IMR-90 (cell line): ENCODE results near the gene TEK. TPM values are rescaled to one million over a fixed set of nuclear protein-coding genes. Genes with fewer than 3 reads are reported as not detected.
A peak's percentile ranks its signal among the peaks of the same experiment; 100 is the strongest.

ENCODE experiments used
- ATAC-seq: fragments of 200-7000 bp; cut with Tn5 transposase; 2 replicates; pipeline ENCODE4 v1.9.1; 2020; ENCODE audit warnings: low read depth, mild to moderate bottlenecking, moderate library complexity
- BruUV-seq: library from RNA; stranded (reverse); fragments of 400-500 nt; replicated peaks from 2 replicates; lab custom pipeline; 2021; lab: Mats Ljungman, UMichigan
- CTCF ChIA-PET: fragments of 300-600 bp; formaldehyde crosslinking; extraction: SDS; loops from one replicate; lab custom pipeline; 2021; ENCODE audit warnings: antibody characterized with exemption; lab: Yijun Ruan, JAX
- POLR2A ChIA-PET: fragments of 300-600 bp; sonication (Branson Sonifier 250); formaldehyde crosslinking; loops from one replicate; lab custom pipeline; 2022; ENCODE audit warnings: antibody characterized with exemption; ENCODE audit not compliant: unreplicated experiment; lab: Charles Lee
- DNase-seq: peaks from one replicate; pipeline ENCODE4 v3.0.0; 2013
- H2AFZ ChIP-seq: replicated peaks from 2 replicates; pipeline ENCODE3; 2013; ENCODE audit warnings: low read length, mild to moderate bottlenecking; ENCODE audit not compliant: poor library complexity
- H2AK5ac ChIP-seq: 2 replicates; pipeline ENCODE4 v1.6.1; 2013; ENCODE audit warnings: low read depth, low read length, inconsistent platforms
- H2AK9ac ChIP-seq: replicated peaks from 2 replicates; pipeline ENCODE3; 2013; ENCODE audit warnings: mild to moderate bottlenecking, low read depth, low read length, moderate library complexity; ENCODE audit not compliant: poor library complexity
- H2BK120ac ChIP-seq: 2 replicates; pipeline ENCODE4 v1.6.1; 2013; ENCODE audit warnings: low read depth, low read length, inconsistent platforms
- H2BK15ac ChIP-seq: 3 replicates; pipeline ENCODE4 v1.6.1; 2013; ENCODE audit warnings: low read depth, low read length, inconsistent platforms
- H2BK20ac ChIP-seq: 2 replicates; pipeline ENCODE4 v1.6.1; 2013; ENCODE audit warnings: low read depth, mild to moderate bottlenecking, inconsistent platforms, low read length, moderate library complexity
- H2BK5ac ChIP-seq: 2 replicates; pipeline ENCODE4 v1.6.1; 2013; ENCODE audit warnings: mild to moderate bottlenecking, low read depth, low read length, inconsistent platforms; ENCODE audit not compliant: poor library complexity, severe bottlenecking
- H3K14ac ChIP-seq: replicated peaks from 2 replicates; pipeline ENCODE4 v1.6.1; 2013; ENCODE audit warnings: low read depth, low read length, inconsistent platforms
- H3K18ac ChIP-seq: 2 replicates; pipeline ENCODE4 v1.6.1; 2013; ENCODE audit warnings: low read depth, low read length, control low read depth
- H3K23ac ChIP-seq: 2 replicates; pipeline ENCODE4 v1.6.1; 2013; ENCODE audit warnings: low read depth, low read length, inconsistent platforms
- H3K27ac ChIP-seq: 2 replicates; pipeline ENCODE4 v1.5.1; 2013; ENCODE audit warnings: mild to moderate bottlenecking, control low read depth, low read length; ENCODE audit not compliant: insufficient read depth
- H3K27me3 ChIP-seq: 2 replicates; pipeline ENCODE4 v1.6.1; 2013; ENCODE audit warnings: low read length; ENCODE audit not compliant: control insufficient read depth, insufficient read depth
- H3K36me3 ChIP-seq: 2 replicates; pipeline ENCODE4 v1.6.1; 2013; ENCODE audit warnings: low read length, mixed read lengths; ENCODE audit not compliant: control insufficient read depth, insufficient read depth
- H3K4ac ChIP-seq: 2 replicates; pipeline ENCODE4 v1.6.1; 2013; ENCODE audit warnings: low read depth, low read length, inconsistent platforms
- H3K4me1 ChIP-seq: 2 replicates; pipeline ENCODE4 v1.6.1; 2013; ENCODE audit warnings: low read length, mixed read lengths; ENCODE audit not compliant: control insufficient read depth, insufficient read depth
- H3K4me2 ChIP-seq: 2 replicates; pipeline ENCODE4 v1.6.1; 2013; ENCODE audit warnings: low read depth, mild to moderate bottlenecking, control low read depth, low read length, moderate library complexity
- H3K4me3 ChIP-seq: 2 replicates; pipeline ENCODE4 v1.5.1; 2013; ENCODE audit warnings: low read depth, mild to moderate bottlenecking, control low read depth, low read length, moderate library complexity; ENCODE audit not compliant: insufficient read depth
- H3K56ac ChIP-seq: 2 replicates; pipeline ENCODE4 v1.6.1; 2013; ENCODE audit warnings: low read length, inconsistent platforms; ENCODE audit not compliant: insufficient read depth; ENCODE audit errors: extremely low read depth
- H3K79me1 ChIP-seq, 2 experiments: 2 replicates each; pipeline ENCODE4 v1.6.1; 2013; ENCODE audit warnings: low read length in 2 of 2, inconsistent platforms in 1 of 2, low read depth in 1 of 2
- H3K9ac ChIP-seq: 2 replicates; pipeline ENCODE4 v1.6.1; 2013; ENCODE audit warnings: low read depth, low read length, control low read depth
- H3K9me1 ChIP-seq: 2 replicates; pipeline ENCODE4 v1.6.1; 2013; ENCODE audit warnings: low read length, inconsistent platforms; ENCODE audit not compliant: insufficient read depth
- H3K9me3 ChIP-seq: 2 replicates; pipeline ENCODE4 v1.6.1; 2013; ENCODE audit warnings: low read length; ENCODE audit not compliant: control insufficient read depth, insufficient read depth
- H4K20me1 ChIP-seq: 2 replicates; pipeline ENCODE4 v1.6.1; 2013; ENCODE audit warnings: low read length, inconsistent platforms; ENCODE audit not compliant: insufficient read depth
- H4K5ac ChIP-seq: 2 replicates; pipeline ENCODE4 v1.6.1; 2013; ENCODE audit warnings: mild to moderate bottlenecking, low read depth, low read length, control low read depth
- H4K8ac ChIP-seq, 2 experiments: 2 replicates each; pipeline ENCODE4 v1.6.1; 2013; ENCODE audit warnings: low read depth in 2 of 2, low read length in 2 of 2, control low read depth in 1 of 2, inconsistent platforms in 1 of 2
- H4K91ac ChIP-seq: 2 replicates; pipeline ENCODE4 v1.6.1; 2013; ENCODE audit warnings: low read depth, low read length, inconsistent platforms; ENCODE audit not compliant: insufficient read depth
- CHD1 ChIP-seq: IDR thresholded peaks from 2 replicates; pipeline ENCODE4 v1.6.1; 2012; ENCODE audit warnings: low read depth, low read length, improper control_type of control experiment
- MAFK ChIP-seq: IDR thresholded peaks from 2 replicates; pipeline ENCODE4 v1.6.1; 2012; ENCODE audit warnings: low read depth, low read length, improper control_type of control experiment
- WGBS, 2 experiments: methylation state at CpG; one replicate each; pipeline versions ENCODE4 v1.1.5 to v1.1.7; 2013; ENCODE audit warnings: missing lambda C conversion rate in 2 of 2; ENCODE audit not compliant: insufficient read length in 1 of 2; ENCODE audit errors: extremely low coverage in 2 of 2; 5-methylcytosine and 5-hydroxymethylcytosine counted together
- dilution Hi-C: fragments of 300-500 bp; cut with HindIII; formaldehyde crosslinking; loops from one replicate; pipeline ENCODE4 v1.14.3; 2018; ENCODE audit warnings: low sequenced_read_pairs; ENCODE audit not compliant: unreplicated experiment
- in situ Hi-C: fragments of 300-500 bp; cut with MboI; formaldehyde crosslinking; loops from 3 replicates; pipeline ENCODE4 v1.14.3; 2019; ENCODE audit warnings: low sequenced_read_pairs, inconsistent platforms, mixed read lengths
- intact Hi-C: fragments of 100-400 bp; cut with micrococcal nuclease; formaldehyde crosslinking; loops from 2 replicates; pipeline ENCODE4 v1.10.0; 2022
- polyA plus RNA-seq, 3 experiments: library from polyadenylated mRNA; depleted of rRNA; stranded (reverse); fragments of >200 nt; gene quantifications; 2 replicates each; pipeline ENCODE4 v1.2.3, GENCODE V29; 2012; ENCODE audit warnings: low replicate concordance in 1 of 3
- total RNA-seq: library from RNA; depleted of rRNA; stranded (reverse); fragments of >200 nt; gene quantifications from 2 replicates; pipeline ENCODE4 v1.2.3, GENCODE V29; 2012

The TEK gene
- total and polyA plus RNA-seq, 2 of the 4 experiments (the other 2 are of a cell fraction): 6.3 to 11.7 TPM

DNA sequence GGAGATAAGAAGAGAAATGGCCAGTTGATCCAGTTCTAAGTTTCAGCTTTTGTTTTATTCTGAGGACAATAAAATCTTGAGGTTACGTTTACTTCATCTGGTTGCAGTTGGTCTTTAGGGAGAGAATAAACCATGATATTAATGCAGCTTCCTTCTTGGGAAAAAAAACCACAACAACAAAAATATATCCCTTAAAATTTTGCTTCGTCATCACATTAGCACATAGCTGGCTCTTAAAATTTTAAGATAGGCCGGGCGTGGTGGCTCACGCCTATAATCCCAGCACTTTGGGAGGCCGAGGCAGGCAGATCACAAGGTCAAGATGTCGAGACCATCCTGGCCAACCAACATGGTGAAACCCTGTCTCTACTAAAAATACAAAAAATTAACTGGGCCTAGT is 101.6 kb downstream of the TEK start:
- in situ Hi-C loops: no loop called here

More for the DNA sequence above, 101.6 kb downstream of the TEK start:
- no peak overlapping the region for H4K91ac ChIP-seq
- H4K8ac ChIP-seq: 0 out of 4 replicates have a peak overlapping the region, but pooled peaks of 1 of the 2 experiments have one; percentile 50
- no peak overlapping the region; the same call in 1 of the 2 replicates for H4K5ac ChIP-seq
- no peak overlapping the region for H3K27ac ChIP-seq
- no peak overlapping the region for H3K4ac ChIP-seq
- H3K4me1 ChIP-seq: no peaks in the 10 kb centered on the region
- no peaks in the 10 kb centered on the region for H3K9me3 ChIP-seq
- WGBS, 2 experiments: 80% methylated on average over 1 of the region's 7 CpGs; no CpG with 5 or more reads in 1 of the 2 experiments
- no peak overlapping the region for H2BK15ac ChIP-seq
- no peak for TF ChIP-seq CHD1
- peak; percentile 82 for TF ChIP-seq MAFK
- H3K9ac ChIP-seq: no peak overlapping the region
- H2AK5ac ChIP-seq: no peak overlapping the region
- no peak overlapping the region for H3K56ac ChIP-seq
- CTCF ChIA-PET: no interaction called here
- intact Hi-C loops (no loop called here), dilution Hi-C loops (no loop called here)
- H3K23ac ChIP-seq: no peak overlapping the region
- H3K18ac ChIP-seq: no peak overlapping the region; the same call in 1 of the 2 replicates
- H2BK5ac ChIP-seq: no peak overlapping the region
- no TSS peak for BruUV-seq
- POLR2A ChIA-PET: interaction anchor here (0.5 kb wide), 1 partner anchor 150 kb away, joined by 4 read pairs; no protein-coding TSS in a partner anchor
- no peak overlapping the region for H3K4me3 ChIP-seq
- no peak overlapping the region for H2AK9ac ChIP-seq
- DNase-seq (no peak), ATAC-seq (no peak)
- no peak overlapping the region for H2AFZ ChIP-seq
- H4K20me1 ChIP-seq: no peaks in the 10 kb centered on the region
- H3K36me3 ChIP-seq: peaks cover 27% of the 10 kb centered on the region
- no peaks in the 10 kb centered on the region for H3K27me3 ChIP-seq
- no peak overlapping the region for H2BK20ac ChIP-seq
- no peak overlapping the region for H2BK120ac ChIP-seq
- no peak overlapping the region; the same call in 1 of the 2 replicates for H3K14ac ChIP-seq
- peaks cover 5% of the 10 kb centered on the region; the same call in 1 of the 2 replicates for H3K9me1 ChIP-seq
- no peaks in the 10 kb centered on the region for H3K79me1 ChIP-seq
- no peak overlapping the region for H3K4me2 ChIP-seq
